GM23338 (cell line): ENCODE data around the gene SYMPK. TPM values are rescaled to one million over a fixed set of nuclear protein-coding genes. Genes with fewer than 3 reads are reported as not detected.
A peak's percentile ranks its signal among the peaks of the same experiment; 100 is the strongest.

Experiments
- ATAC-seq: fragments of 200-7000 bp; cut with Tn5 transposase; 3 replicates; pipeline ENCODE4 v1.9.1; 2020
- DNase-seq: peaks from one replicate; pipeline ENCODE4 v3.0.0-alpha.2; 2015; ENCODE audit warnings: low spot score
- H2AFZ ChIP-seq: fragments of 200-600 bp; sonication (generic); 2 replicates; pipeline ENCODE4 v1.8.0; 2016; ENCODE audit warnings: antibody characterized with exemption, mild to moderate bottlenecking, moderate library complexity
- H3F3A ChIP-seq: fragments of 200-600 bp; sonication (generic); replicated peaks from 2 replicates; pipeline ENCODE4 v1.8.0; 2017; ENCODE audit warnings: antibody characterized with exemption, mixed run types, low read depth
- H3K27ac ChIP-seq: fragments of 200-600 bp; sonication (generic); 2 replicates; pipeline ENCODE4 v1.6.1; 2016; ENCODE audit warnings: low read depth
- H3K27me3 ChIP-seq: fragments of 200-600 bp; sonication (generic); 2 replicates; pipeline ENCODE4 v1.8.0; 2016; ENCODE audit warnings: mild to moderate bottlenecking, mixed run types, moderate library complexity; ENCODE audit not compliant: insufficient read depth
- H3K36me3 ChIP-seq: fragments of 200-600 bp; sonication (generic); 2 replicates; pipeline ENCODE4 v1.8.0; 2016; ENCODE audit warnings: mild to moderate bottlenecking; ENCODE audit not compliant: insufficient read depth
- H3K4me1 ChIP-seq: fragments of 200-600 bp; sonication (generic); 2 replicates; pipeline ENCODE4 v1.8.0; 2016; ENCODE audit warnings: mild to moderate bottlenecking, moderate library complexity; ENCODE audit not compliant: insufficient read depth
- H3K4me2 ChIP-seq: fragments of 200-600 bp; sonication (generic); 2 replicates; pipeline ENCODE4 v1.7.1; 2017; ENCODE audit warnings: mixed run types
- H3K4me3 ChIP-seq: fragments of 200-600 bp; sonication (generic); 2 replicates; pipeline ENCODE4 v1.6.1; 2016; ENCODE audit warnings: mixed run types
- H3K79me2 ChIP-seq: fragments of 200-600 bp; sonication (generic); replicated peaks from 2 replicates; pipeline ENCODE4 v1.8.0; 2017; ENCODE audit warnings: mild to moderate bottlenecking; ENCODE audit not compliant: insufficient read depth
- H3K9me2 ChIP-seq: fragments of 200-600 bp; sonication (generic); 2 replicates; pipeline ENCODE4 v1.8.0; 2017; ENCODE audit not compliant: insufficient read depth
- H4K20me1 ChIP-seq: fragments of 200-600 bp; sonication (generic); replicated peaks from 2 replicates; pipeline ENCODE4 v1.8.0; 2017; ENCODE audit warnings: mild to moderate bottlenecking; ENCODE audit not compliant: insufficient read depth
- H3K27ac Mint-ChIP-seq: 2 replicates; pipeline ENCODE4 v1.8.0; 2020; ENCODE audit warnings: inconsistent platforms, mild to moderate bottlenecking, moderate library complexity, mixed read lengths
- H3K27me3 Mint-ChIP-seq: 3 replicates; pipeline ENCODE4 v1.8.0; 2022; ENCODE audit warnings: low read depth, mild to moderate bottlenecking, moderate library complexity, mixed read lengths, inconsistent platforms; ENCODE audit not compliant: insufficient read depth, poor library complexity
- H3K36me3 Mint-ChIP-seq: 3 replicates; pipeline ENCODE4 v1.8.0; 2021; ENCODE audit warnings: low read depth, mild to moderate bottlenecking, inconsistent platforms, moderate library complexity, mixed read lengths
- H3K4me1 Mint-ChIP-seq: 3 replicates; pipeline ENCODE4 v1.8.0; 2020; ENCODE audit warnings: mild to moderate bottlenecking, inconsistent platforms, mixed read lengths
- H3K4me3 Mint-ChIP-seq: 3 replicates; pipeline ENCODE4 v1.8.0; 2021; ENCODE audit warnings: moderate library complexity, mild to moderate bottlenecking, inconsistent platforms, mixed read lengths
- H3K9me3 Mint-ChIP-seq: 3 replicates; pipeline ENCODE4 v1.8.0; 2020; ENCODE audit warnings: moderate library complexity, mild to moderate bottlenecking, inconsistent platforms, mixed read lengths
- CTCF ChIP-seq, 2 experiments: fragments of 200-600 bp in 1 of 2; sonication (generic) in 1 of 2; conservative IDR thresholded peaks; 2 replicates each; pipeline versions ENCODE4 v1.5.1 to v1.6.1; 2016 to 2017; ENCODE audit warnings: antibody characterized with exemption in 2 of 2, low read depth in 2 of 2, mild to moderate bottlenecking in 2 of 2, moderate library complexity in 1 of 2
- EZH2 ChIP-seq: fragments of 200-600 bp; sonication (generic); IDR thresholded peaks from one replicate; pipeline ENCODE4 v1.8.0; 2017; ENCODE audit warnings: antibody characterized with exemption, mild to moderate bottlenecking, low read depth; ENCODE audit not compliant: unreplicated experiment
- NANOG ChIP-seq: IDR thresholded peaks from 2 replicates; pipeline ENCODE4 v1.6.1; 2016; ENCODE audit warnings: antibody characterized with exemption, borderline replicate concordance
- POLR2AphosphoS5 ChIP-seq: IDR thresholded peaks from 2 replicates; pipeline ENCODE4 v1.6.1; 2016; ENCODE audit warnings: antibody characterized with exemption, low read depth
- polyA plus RNA-seq: library from polyadenylated mRNA; unstranded; fragments of >200 nt; fragmentation: Nextera tagmentation; extraction: Ambion mirVana; gene quantifications from 2 replicates; pipeline ENCODE4 v1.2.1, GENCODE V29; 2016
- total RNA-seq: library from RNA; depleted of rRNA; stranded (reverse); fragments of >200 nt; shearing (Covaris generic); gene quantifications from 2 replicates; pipeline ENCODE4 v1.2.3, GENCODE V29; 2014
- TF ChIP-seq, protein P1 (sequence below): fragments of 250-450 bp; sonication (Bioruptor Pico); IDR thresholded peaks from 2 replicates; pipeline ENCODE4 v1.5.0; 2020; ENCODE audit warnings: mild to moderate bottlenecking, moderate library complexity
- TF ChIP-seq, protein P2 (sequence below): IDR thresholded peaks from one replicate; pipeline ENCODE4 v1.6.1; 2018; ENCODE audit warnings: antibody characterized with exemption; ENCODE audit not compliant: unreplicated experiment

SYMPK gene
- total and polyA plus RNA-seq, 2 experiments from 2014 or later = 36.8 to 82.1 TPM

GRCh38 chr19:45765702-45766295 lies 97.1 kb downstream of the SYMPK start:
- H3K4me2 ChIP-seq = peak overlapping the region; percentile 79
- no peaks in the 10 kb centered on the region for H3K36me3 ChIP-seq
- H3K4me3 ChIP-seq = 0 out of 2 replicates have a peak overlapping the region, but pooled peaks have one; percentile 44
- no peak overlapping the region for H3K27ac Mint-ChIP-seq
- H3K4me1 Mint-ChIP-seq = peaks cover 21% of the 10 kb centered on the region
- peaks cover 31% of the 10 kb centered on the region for H3K4me1 ChIP-seq
- H3K79me2 ChIP-seq = no peaks in the 10 kb centered on the region
- peaks cover 26% of the 10 kb centered on the region for H3K27me3 Mint-ChIP-seq
- no peaks in the 10 kb centered on the region for H3K9me3 Mint-ChIP-seq
- 0 out of 2 replicates have a peak overlapping the region, but pooled peaks have one; percentile 78 for H3K27ac ChIP-seq
- H3K4me3 Mint-ChIP-seq = peak overlapping the region; percentile 49; the same call in 2 of the 3 replicates
- TF ChIP-seq, protein P1, sequence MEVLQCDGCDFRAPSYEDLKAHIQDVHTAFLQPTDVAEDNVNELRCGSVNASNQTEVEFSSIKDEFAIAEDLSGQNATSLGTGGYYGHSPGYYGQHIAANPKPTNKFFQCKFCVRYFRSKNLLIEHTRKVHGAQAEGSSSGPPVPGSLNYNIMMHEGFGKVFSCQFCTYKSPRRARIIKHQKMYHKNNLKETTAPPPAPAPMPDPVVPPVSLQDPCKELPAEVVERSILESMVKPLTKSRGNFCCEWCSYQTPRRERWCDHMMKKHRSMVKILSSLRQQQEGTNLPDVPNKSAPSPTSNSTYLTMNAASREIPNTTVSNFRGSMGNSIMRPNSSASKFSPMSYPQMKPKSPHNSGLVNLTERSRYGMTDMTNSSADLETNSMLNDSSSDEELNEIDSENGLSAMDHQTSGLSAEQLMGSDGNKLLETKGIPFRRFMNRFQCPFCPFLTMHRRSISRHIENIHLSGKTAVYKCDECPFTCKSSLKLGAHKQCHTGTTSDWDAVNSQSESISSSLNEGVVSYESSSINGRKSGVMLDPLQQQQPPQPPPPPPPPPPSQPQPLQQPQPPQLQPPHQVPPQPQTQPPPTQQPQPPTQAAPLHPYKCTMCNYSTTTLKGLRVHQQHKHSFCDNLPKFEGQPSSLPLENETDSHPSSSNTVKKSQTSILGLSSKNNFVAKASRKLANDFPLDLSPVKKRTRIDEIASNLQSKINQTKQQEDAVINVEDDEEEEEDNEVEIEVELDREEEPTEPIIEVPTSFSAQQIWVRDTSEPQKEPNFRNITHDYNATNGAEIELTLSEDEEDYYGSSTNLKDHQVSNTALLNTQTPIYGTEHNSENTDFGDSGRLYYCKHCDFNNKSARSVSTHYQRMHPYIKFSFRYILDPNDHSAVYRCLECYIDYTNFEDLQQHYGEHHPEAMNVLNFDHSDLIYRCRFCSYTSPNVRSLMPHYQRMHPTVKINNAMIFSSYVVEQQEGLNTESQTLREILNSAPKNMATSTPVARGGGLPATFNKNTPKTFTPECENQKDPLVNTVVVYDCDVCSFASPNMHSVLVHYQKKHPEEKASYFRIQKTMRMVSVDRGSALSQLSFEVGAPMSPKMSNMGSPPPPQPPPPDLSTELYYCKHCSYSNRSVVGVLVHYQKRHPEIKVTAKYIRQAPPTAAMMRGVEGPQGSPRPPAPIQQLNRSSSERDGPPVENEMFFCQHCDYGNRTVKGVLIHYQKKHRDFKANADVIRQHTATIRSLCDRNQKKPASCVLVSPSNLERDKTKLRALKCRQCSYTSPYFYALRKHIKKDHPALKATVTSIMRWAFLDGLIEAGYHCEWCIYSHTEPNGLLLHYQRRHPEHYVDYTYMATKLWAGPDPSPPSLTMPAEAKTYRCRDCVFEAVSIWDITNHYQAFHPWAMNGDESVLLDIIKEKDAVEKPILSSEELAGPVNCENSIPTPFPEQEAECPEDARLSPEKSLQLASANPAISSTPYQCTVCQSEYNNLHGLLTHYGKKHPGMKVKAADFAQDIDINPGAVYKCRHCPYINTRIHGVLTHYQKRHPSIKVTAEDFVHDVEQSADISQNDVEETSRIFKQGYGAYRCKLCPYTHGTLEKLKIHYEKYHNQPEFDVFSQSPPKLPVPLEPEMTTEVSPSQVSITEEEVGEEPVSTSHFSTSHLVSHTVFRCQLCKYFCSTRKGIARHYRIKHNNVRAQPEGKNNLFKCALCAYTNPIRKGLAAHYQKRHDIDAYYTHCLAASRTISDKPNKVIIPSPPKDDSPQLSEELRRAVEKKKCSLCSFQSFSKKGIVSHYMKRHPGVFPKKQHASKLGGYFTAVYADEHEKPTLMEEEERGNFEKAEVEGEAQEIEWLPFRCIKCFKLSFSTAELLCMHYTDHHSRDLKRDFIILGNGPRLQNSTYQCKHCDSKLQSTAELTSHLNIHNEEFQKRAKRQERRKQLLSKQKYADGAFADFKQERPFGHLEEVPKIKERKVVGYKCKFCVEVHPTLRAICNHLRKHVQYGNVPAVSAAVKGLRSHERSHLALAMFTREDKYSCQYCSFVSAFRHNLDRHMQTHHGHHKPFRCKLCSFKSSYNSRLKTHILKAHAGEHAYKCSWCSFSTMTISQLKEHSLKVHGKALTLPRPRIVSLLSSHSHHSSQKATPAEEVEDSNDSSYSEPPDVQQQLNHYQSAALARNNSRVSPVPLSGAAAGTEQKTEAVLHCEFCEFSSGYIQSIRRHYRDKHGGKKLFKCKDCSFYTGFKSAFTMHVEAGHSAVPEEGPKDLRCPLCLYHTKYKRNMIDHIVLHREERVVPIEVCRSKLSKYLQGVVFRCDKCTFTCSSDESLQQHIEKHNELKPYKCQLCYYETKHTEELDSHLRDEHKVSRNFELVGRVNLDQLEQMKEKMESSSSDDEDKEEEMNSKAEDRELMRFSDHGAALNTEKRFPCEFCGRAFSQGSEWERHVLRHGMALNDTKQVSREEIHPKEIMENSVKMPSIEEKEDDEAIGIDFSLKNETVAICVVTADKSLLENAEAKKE (CRISPR knock-in tag) = no peak
- TF ChIP-seq NANOG (no peak), POLR2AphosphoS5 (peak; percentile 4; the same call in 1 of the 2 replicates), CTCF (conservative IDR thresholded peaks at IDR 0.05; ENCODE audit: low read depth in 2 of 2) (no peak), EZH2 (no peak)
- TF ChIP-seq, protein P2, sequence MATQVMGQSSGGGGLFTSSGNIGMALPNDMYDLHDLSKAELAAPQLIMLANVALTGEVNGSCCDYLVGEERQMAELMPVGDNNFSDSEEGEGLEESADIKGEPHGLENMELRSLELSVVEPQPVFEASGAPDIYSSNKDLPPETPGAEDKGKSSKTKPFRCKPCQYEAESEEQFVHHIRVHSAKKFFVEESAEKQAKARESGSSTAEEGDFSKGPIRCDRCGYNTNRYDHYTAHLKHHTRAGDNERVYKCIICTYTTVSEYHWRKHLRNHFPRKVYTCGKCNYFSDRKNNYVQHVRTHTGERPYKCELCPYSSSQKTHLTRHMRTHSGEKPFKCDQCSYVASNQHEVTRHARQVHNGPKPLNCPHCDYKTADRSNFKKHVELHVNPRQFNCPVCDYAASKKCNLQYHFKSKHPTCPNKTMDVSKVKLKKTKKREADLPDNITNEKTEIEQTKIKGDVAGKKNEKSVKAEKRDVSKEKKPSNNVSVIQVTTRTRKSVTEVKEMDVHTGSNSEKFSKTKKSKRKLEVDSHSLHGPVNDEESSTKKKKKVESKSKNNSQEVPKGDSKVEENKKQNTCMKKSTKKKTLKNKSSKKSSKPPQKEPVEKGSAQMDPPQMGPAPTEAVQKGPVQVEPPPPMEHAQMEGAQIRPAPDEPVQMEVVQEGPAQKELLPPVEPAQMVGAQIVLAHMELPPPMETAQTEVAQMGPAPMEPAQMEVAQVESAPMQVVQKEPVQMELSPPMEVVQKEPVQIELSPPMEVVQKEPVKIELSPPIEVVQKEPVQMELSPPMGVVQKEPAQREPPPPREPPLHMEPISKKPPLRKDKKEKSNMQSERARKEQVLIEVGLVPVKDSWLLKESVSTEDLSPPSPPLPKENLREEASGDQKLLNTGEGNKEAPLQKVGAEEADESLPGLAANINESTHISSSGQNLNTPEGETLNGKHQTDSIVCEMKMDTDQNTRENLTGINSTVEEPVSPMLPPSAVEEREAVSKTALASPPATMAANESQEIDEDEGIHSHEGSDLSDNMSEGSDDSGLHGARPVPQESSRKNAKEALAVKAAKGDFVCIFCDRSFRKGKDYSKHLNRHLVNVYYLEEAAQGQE = no peak
- H3F3A ChIP-seq = peaks cover 11% of the 10 kb centered on the region; the same call in 1 of the 2 replicates
- no peak overlapping the region for H2AFZ ChIP-seq
- no peaks in the 10 kb centered on the region; the same call in 2 of the 3 replicates for H3K36me3 Mint-ChIP-seq
- no peak for ATAC-seq
- H3K27me3 ChIP-seq = no peaks in the 10 kb centered on the region
- no peaks in the 10 kb centered on the region for H4K20me1 ChIP-seq
- DNase-seq = no peak
- H3K9me2 ChIP-seq = no peaks in the 10 kb centered on the region
